Ovary (tissue), 10 donors: Measurements from ENCODE around the gene SERF2. TPM values are rescaled to one million over a fixed set of nuclear protein-coding genes. Genes with fewer than 3 reads are reported as not detected.
"Not testable (repeated sequence)": the region's sequence is repeated elsewhere in the genome, so short reads cannot be mapped to it uniquely, and the experiment has no call there.

ENCODE experiments used
- DNase-seq, 5 donors: peaks; one replicate each; pipeline ENCODE4 v3.0.0-alpha.2; 2019 to 2020
- H3K27ac ChIP-seq, 2 donors: fragments of 200-600 bp; one replicate each; pipeline versions ENCODE4 v1.5.1 to v1.8.0; 2019 to 2022
- H3K27me3 ChIP-seq: fragments of 200-600 bp; one replicate; pipeline ENCODE4 v1.8.0; 2022
- H3K36me3 ChIP-seq: fragments of 200-600 bp; sonication (generic); one replicate; pipeline ENCODE4 v1.5.1; 2019
- H3K4me1 ChIP-seq: one replicate; pipeline ENCODE4 v1.8.1; 2013; ENCODE audit warnings: mild to moderate bottlenecking, moderate library complexity; ENCODE audit not compliant: insufficient read depth
- H3K4me3 ChIP-seq: fragments of 200-600 bp; sonication (generic); one replicate; pipeline ENCODE4 v1.5.1; 2017
- H3K9me3 ChIP-seq, 2 donors: fragments of 200-600 bp in 1 of 2; sonication (generic) in 1 of 2; one replicate each; pipeline versions ENCODE4 v1.5.1 to v1.8.1; 2013 to 2019; ENCODE audit warnings: mild to moderate bottlenecking in 1 of 2, moderate library complexity in 1 of 2
- EP300 ChIP-seq: sonication (generic); formaldehyde crosslinking; IDR thresholded peaks from one replicate; pipeline ENCODE4 v1.6.1; 2017; ENCODE audit warnings: antibody characterized with exemption
- POLR2A ChIP-seq: fragments of 450-650 bp; IDR thresholded peaks from one replicate; pipeline ENCODE4 v1.6.1; 2017; ENCODE audit warnings: antibody characterized with exemption, mild to moderate bottlenecking, moderate library complexity
- whole genome bisulfite sequencing, 3 donors: extraction: QIAGEN DNeasy Blood & Tissue Kit in 1 of 3; methylation state at CpG; one replicate each; pipeline versions ENCODE4 v1.1.5 to v1.1.7; 2013 to 2017; 5-methylcytosine and 5-hydroxymethylcytosine counted together
- intact Hi-C, 4 donors: fragments of 100-400 bp; cut with DNase I; formaldehyde crosslinking; loops; one replicate each; pipeline versions ENCODE4 v1.11.0 to v1.15.1; 2022 to 2023
- long read RNA-seq, 3 donors: library from polyadenylated mRNA in 2 of 3; unstranded in 2 of 3; transcript quantifications; one replicate each; pipeline ENCODE4 v2.0.0 and lab custom pipeline, GENCODE V29; 2021 to 2026
- polyA plus RNA-seq, 2 donors: library from polyadenylated mRNA; stranded (reverse); fragments of 200-250 nt in 1 of 2; fragments of 350-450 nt in 1 of 2; fragmentation: Illumina TruSeq in 1 of 2; extraction: RNeasy Lipid Tissue Mini Kit (QIAGEN cat#74804) in 1 of 2; gene quantifications; one replicate each; pipeline ENCODE4 v1.2.3, GENCODE V29; 2013 to 2014
- total RNA-seq, 7 donors: library from RNA; depleted of rRNA in 2 of 7; stranded (reverse); fragments of >200 nt in 2 of 7; fragmentation: NEBNext Ultra II Directional in 3 of 7; extraction: Animal tissue kit (Norgen Biotek cat#: 25700) in 3 of 7; gene quantifications; one replicate each; pipeline versions ENCODE4 v1.1.0 to v1.2.4, GENCODE V29; 2016 to 2023
- TF ChIP-seq, protein P1 (sequence below), 3 donors: fragments of 450-650 bp in 2 of 3; fragments of 200-600 bp in 1 of 3; IDR thresholded peaks; one replicate each; pipeline versions ENCODE4 v1.5.1 to v1.8.0; 2016 to 2022; ENCODE audit warnings: antibody characterized with exemption in 3 of 3, mild to moderate bottlenecking in 1 of 3
- donor health status: DM: no; HTN: no; CAD: no; lungs with moderate emphysema.
- donor health status: DM: no; HTN: no; CAD: no.
- donor health status: Bipolar disorder and iron deficiency.
- donor health status: DM: yes; HTN: yes; CAD: no.
- donor health status: DM: no; HTN: no; CAD: no.
- donor health status: DM: yes; HTN: yes; CAD: no.

SERF2 gene
- total RNA-seq (100 to 1,000 TPM; 433 to 587 (median 484) TPM), polyA plus RNA-seq (100 to 1,000 TPM; 254 to 981 TPM)
- long read RNA-seq, donor 1, transcript SERF2-207 (2 exons, 582 nt) = minor isoform, 8 of 212 reads
- long read RNA-seq, donor 1, transcript SERF2-216 (2 exons, 1,030 nt) = minor isoform, 7 of 212 reads
- long read RNA-seq, donor 1, transcript SERF2-201 (3 exons, 1,537 nt) = major isoform, 157 of 212 reads
- long read RNA-seq, donor 1, partial matches to known transcripts = 5 of 212 reads
- long read RNA-seq, donor 1, other reads (novel, unspliced or antisense) = 26 of 212 reads
- long read RNA-seq, donor 2, transcript SERF2-207 (2 exons, 582 nt) = minor isoform, 69 of 616 reads
- long read RNA-seq, donor 2, transcript SERF2-216 (2 exons, 1,030 nt) = minor isoform, 10 of 616 reads
- long read RNA-seq, donor 2, transcript SERF2-201 (3 exons, 1,537 nt) = major isoform, 496 of 616 reads
- long read RNA-seq, donor 2, transcript SERF2-205 (3 exons, 690 nt) = minor isoform, 8 of 616 reads
- long read RNA-seq, donor 2, partial matches to known transcripts = 23 of 616 reads
- long read RNA-seq, donor 2, other reads (novel, unspliced or antisense) = 0 of 616 reads
- long read RNA-seq, donor 3, transcript SERF2-216 (2 exons, 1,030 nt) = minor isoform, 9 of 377 reads
- long read RNA-seq, donor 3, transcript SERF2-207 (2 exons, 582 nt) = minor isoform, 7 of 377 reads
- long read RNA-seq, donor 3, transcript SERF2-201 (3 exons, 1,537 nt) = major isoform, 316 of 377 reads
- long read RNA-seq, donor 3, partial matches to known transcripts = 24 of 377 reads
- long read RNA-seq, donor 3, other reads (novel, unspliced or antisense) = 14 of 377 reads

DNA sequence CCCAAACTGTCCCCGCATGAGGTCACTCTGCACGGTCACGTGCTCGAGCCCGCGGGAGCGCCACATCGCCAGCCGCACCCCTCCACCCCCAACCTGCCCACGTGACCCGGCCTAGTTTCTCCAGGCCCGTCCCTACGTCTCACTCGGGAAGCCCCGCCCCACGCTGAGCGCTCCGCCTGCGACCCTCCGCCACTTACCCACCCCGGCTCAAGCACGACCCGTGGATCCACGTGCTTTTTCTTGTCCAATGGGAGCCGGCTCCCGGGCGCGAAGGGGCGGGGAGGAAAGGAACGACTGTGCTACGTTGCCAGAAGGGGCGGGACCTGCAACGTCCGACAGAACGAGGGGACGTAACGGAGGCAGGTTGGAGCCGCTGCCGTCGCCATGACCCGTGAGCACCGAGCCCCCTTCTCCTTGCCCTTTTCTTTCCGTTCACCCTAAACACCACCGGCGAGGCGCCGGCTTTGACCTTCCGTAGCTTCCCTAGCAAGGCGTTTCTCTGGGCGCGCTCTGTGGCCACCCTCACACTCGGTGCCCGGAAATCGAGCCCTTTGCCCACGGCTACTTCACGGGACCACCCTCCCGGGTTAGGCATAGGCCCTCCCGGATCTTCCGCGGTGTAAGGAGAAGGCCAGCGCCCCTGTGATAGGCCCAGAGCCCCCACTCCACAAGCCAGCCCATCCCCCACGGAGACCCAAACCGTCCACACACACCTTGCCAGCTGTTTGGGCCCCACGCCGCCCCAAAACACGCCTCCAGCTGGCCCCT, at the start of gene SERF2:
Gene SERF2, plus strand, starts transcription at position 328 of the 768 bp plus-strand sequence. Its CDS starts 57 bp downstream, at position 385.
- peaks cover 10% of the 10 kb centered on the region for H3K4me1 ChIP-seq
- H3K36me3 ChIP-seq = no peaks in the 10 kb centered on the region
- DNase-seq = peak; percentile 100
- H3K9me3 ChIP-seq = no peaks in the 10 kb centered on the region
- 0 to 1% (median 0%) methylated on average over 59 to 66 of the region's 66 CpGs for WGBS, 3 donors
- peak within 1 kb of the TSS; percentile 94 for H3K4me3 ChIP-seq
- TF ChIP-seq POLR2A (peak; percentile 98), EP300 (peak; percentile 32)
- TF ChIP-seq, protein P1, sequence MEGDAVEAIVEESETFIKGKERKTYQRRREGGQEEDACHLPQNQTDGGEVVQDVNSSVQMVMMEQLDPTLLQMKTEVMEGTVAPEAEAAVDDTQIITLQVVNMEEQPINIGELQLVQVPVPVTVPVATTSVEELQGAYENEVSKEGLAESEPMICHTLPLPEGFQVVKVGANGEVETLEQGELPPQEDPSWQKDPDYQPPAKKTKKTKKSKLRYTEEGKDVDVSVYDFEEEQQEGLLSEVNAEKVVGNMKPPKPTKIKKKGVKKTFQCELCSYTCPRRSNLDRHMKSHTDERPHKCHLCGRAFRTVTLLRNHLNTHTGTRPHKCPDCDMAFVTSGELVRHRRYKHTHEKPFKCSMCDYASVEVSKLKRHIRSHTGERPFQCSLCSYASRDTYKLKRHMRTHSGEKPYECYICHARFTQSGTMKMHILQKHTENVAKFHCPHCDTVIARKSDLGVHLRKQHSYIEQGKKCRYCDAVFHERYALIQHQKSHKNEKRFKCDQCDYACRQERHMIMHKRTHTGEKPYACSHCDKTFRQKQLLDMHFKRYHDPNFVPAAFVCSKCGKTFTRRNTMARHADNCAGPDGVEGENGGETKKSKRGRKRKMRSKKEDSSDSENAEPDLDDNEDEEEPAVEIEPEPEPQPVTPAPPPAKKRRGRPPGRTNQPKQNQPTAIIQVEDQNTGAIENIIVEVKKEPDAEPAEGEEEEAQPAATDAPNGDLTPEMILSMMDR (IDR thresholded peaks at IDR 0.05) = no peak
- H3K27me3 ChIP-seq = no peaks in the 10 kb centered on the region
- peak within 1 kb of the TSS; percentile 72 to 91 for H3K27ac ChIP-seq
- intact Hi-C loops = no loop called here

GRCh38 chr15:43746245-43746902, 45.7 kb upstream of the SERF2 start, which contains the start of gene PDIA3:
Gene PDIA3 (plus strand): TSS chr15:43746438. CDS start chr15:43746540, 102 bp downstream.
- H3K4me1 ChIP-seq, H3K9me3 ChIP-seq, H3K27me3 ChIP-seq, H3K36me3 ChIP-seq, intact Hi-C loops: not testable (repeated sequence)
- peak within 1 kb of the TSS; percentile 95 to 97 for H3K27ac ChIP-seq
- peak; percentile 93 to 96 (median 94) for DNase-seq
- H3K4me3 ChIP-seq = peak within 1 kb of the TSS; percentile 95
- TF ChIP-seq, protein P1 (IDR thresholded peaks at IDR 0.05) = peak in 1 of 3 donors; percentile 41
- TF ChIP-seq POLR2A = peak; percentile 95
- WGBS, 3 donors = 1% methylated on average over 43 to 84 of the region's 84 CpGs

DNA sequence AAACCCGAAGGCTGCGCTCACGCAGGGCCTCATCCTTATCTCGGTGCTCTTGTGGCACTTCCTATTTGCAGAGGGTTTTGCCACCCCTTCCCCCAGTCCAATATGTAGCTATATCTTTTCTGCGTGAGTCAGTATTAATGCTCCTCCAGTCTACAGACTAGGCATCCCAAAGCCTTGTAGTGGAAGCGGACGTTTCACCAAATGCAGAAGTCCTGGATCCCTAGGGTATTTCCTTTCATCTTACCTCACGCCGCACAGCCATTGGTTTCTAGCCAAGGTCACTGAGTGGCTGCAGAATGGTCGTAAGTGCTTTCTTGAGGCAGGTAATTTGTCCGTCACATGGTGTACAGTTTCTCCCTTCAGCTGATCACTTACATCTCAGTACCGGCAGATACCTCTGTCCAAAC, 45.2 kb upstream of the SERF2 start:
- Histone ChIP-seq H3K4me3 (peak overlapping the region; percentile 95), H3K27ac (peak overlapping the region; percentile 95 to 97)
- DNase-seq, H3K4me1 ChIP-seq, H3K36me3 ChIP-seq, H3K27me3 ChIP-seq, intact Hi-C loops, H3K9me3 ChIP-seq: not testable (repeated sequence)
- WGBS, 3 donors = 0 to 2% (median 0%) methylated on average over 12 of the region's 12 CpGs

GRCh38 chr15:43748376-43748775, 43.7 kb upstream of the SERF2 start:
- intact Hi-C loops = no loop called here
- no peaks in the 10 kb centered on the region for H3K9me3 ChIP-seq
- no peak for TF ChIP-seq EP300
- TF ChIP-seq, protein P1 (IDR thresholded peaks at IDR 0.05) = no peak
- H3K4me1 ChIP-seq = peaks cover 5% of the 10 kb centered on the region
- 58 to 67% (median 60%) methylated on average over 3 of the region's 3 CpGs for WGBS, 3 donors
- no peaks in the 10 kb centered on the region for H3K27me3 ChIP-seq
- peak overlapping the region; percentile 95 for H3K4me3 ChIP-seq
- no peak overlapping the region for H3K27ac ChIP-seq
- no peak for DNase-seq
- H3K36me3 ChIP-seq = no peaks in the 10 kb centered on the region
